NCI-H524 treated with DMSO at 0.1 percent for 48 hours (cell line): ENCODE results near the gene TEPSIN.

Experiments used
- DNase-seq: peaks from one replicate; lab custom pipeline; 2025; lab: John Stamatoyannopoulos, UW

The TEPSIN gene

GRCh38 chr17:81197831-81198490, 40.9 kb downstream of the TEPSIN start:
- DNase-seq: no peak

- DNase-seq: no peak
Measured at GRCh38 chr17:81197409-81197795, 41.5 kb downstream of the TEPSIN start.

- DNase-seq: no peak
Measured at GRCh38 chr17:81196505-81197408, 42.1 kb downstream of the TEPSIN start.

- DNase-seq: no peak
Measured at GRCh38 chr17:81195941-81196495, 42.8 kb downstream of the TEPSIN start.

- DNase-seq: no peak
Measured at GRCh38 chr17:81194941-81195901, 43.6 kb downstream of the TEPSIN start.

- no peak for DNase-seq
Measured at GRCh38 chr17:81194225-81194760, 44.6 kb downstream of the TEPSIN start.

GRCh38 chr17:81193470-81194224, 45.2 kb downstream of the TEPSIN start:
- DNase-seq: no peak

GRCh38 chr17:81193051-81193410, 45.8 kb downstream of the TEPSIN start:
- no peak for DNase-seq

- DNase-seq: no peak
Measured at GRCh38 chr17:81192386-81193050, 46.3 kb downstream of the TEPSIN start.

- DNase-seq: no peak
Measured at GRCh38 chr17:81191646-81192045, 47.2 kb downstream of the TEPSIN start.

GRCh38 chr17:81191116-81191515, 47.7 kb downstream of the TEPSIN start:
- no peak for DNase-seq

GRCh38 chr17:81190591-81190990, 48.3 kb downstream of the TEPSIN start:
- no peak for DNase-seq

- DNase-seq: no peak
Measured at GRCh38 chr17:81189670-81190530, 49.0 kb downstream of the TEPSIN start.

GRCh38 chr17:81189016-81189415, 49.8 kb downstream of the TEPSIN start:
- DNase-seq: no peak

GRCh38 chr17:81188491-81188840, 50.4 kb downstream of the TEPSIN start:
- no peak for DNase-seq

- DNase-seq: no peak
Measured at GRCh38 chr17:81187586-81188490, 51.0 kb downstream of the TEPSIN start.

- no peak for DNase-seq
Measured at GRCh38 chr17:81187120-81187519, 51.7 kb downstream of the TEPSIN start.

GRCh38 chr17:81186203-81186602, 52.7 kb downstream of the TEPSIN start:
- DNase-seq: no peak
